Endothelial cell of umbilical vein (primary cell): ENCODE measurements around the gene ARPC5L. TPM values are rescaled to one million over a fixed set of nuclear protein-coding genes. Genes with fewer than 3 reads are reported as not detected.

Source experiments
- BruUV-seq: library from RNA; stranded (reverse); fragments of 400-500 nt; replicated peaks from 2 replicates; lab custom pipeline; 2021; lab: Mats Ljungman, UMichigan
- CTCF ChIA-PET: fragments of 300-600, 350-600 bp; sonication (Branson Sonifier 250); formaldehyde crosslinking; loops from one replicate; lab custom pipeline; 2021; ENCODE audit warnings: antibody characterized with exemption, inconsistent platforms; lab: Charles Lee
- POLR2A ChIA-PET: fragments of 300-600, 350-600 bp; sonication (Branson Sonifier 250); formaldehyde crosslinking; loops from one replicate; lab custom pipeline; 2021; ENCODE audit warnings: antibody characterized with exemption, inconsistent platforms; lab: Charles Lee
- DNase-seq: peaks from one replicate; pipeline ENCODE4 v3.0.0-alpha.2; 2011; ENCODE audit warnings: low read depth, low spot score
- FAIRE-seq: peaks from 2 replicates; lab custom pipeline; 2011; peaks lifted over from hg19 to GRCh38; lab: Jason Lieb, UNC
- H2AFZ ChIP-seq: 2 replicates; pipeline ENCODE4 v1.6.0; 2012; ENCODE audit warnings: low read depth, low read length, control low read depth, inconsistent platforms
- H3K27ac ChIP-seq: 2 replicates; pipeline ENCODE4 v1.5.1; 2011; ENCODE audit warnings: low read depth, mild to moderate bottlenecking, control low read depth, low read length, moderate library complexity; ENCODE audit not compliant: insufficient read depth
- H3K27me3 ChIP-seq, 2 experiments: 2 replicates each; pipeline versions ENCODE4 v1.6.0 to v1.6.1; 2011; ENCODE audit warnings: low read length in 2 of 2, mixed read lengths in 1 of 2; ENCODE audit not compliant: control insufficient read depth in 2 of 2, insufficient read depth in 2 of 2
- H3K36me3 ChIP-seq, 2 experiments: 2 replicates in 1 of 2; 3 replicates in 1 of 2; pipeline ENCODE4 v1.5.1; 2011; ENCODE audit warnings: low read length in 2 of 2, mild to moderate bottlenecking in 1 of 2, moderate library complexity in 1 of 2; ENCODE audit not compliant: control insufficient read depth in 2 of 2, insufficient read depth in 2 of 2; ENCODE audit errors: extremely low read depth in 1 of 2
- H3K4me1 ChIP-seq: 3 replicates; pipeline ENCODE4 v1.5.1; 2011; ENCODE audit warnings: mild to moderate bottlenecking, low read length; ENCODE audit not compliant: control insufficient read depth, insufficient read depth; ENCODE audit errors: extremely low read depth
- H3K4me2 ChIP-seq: 2 replicates; pipeline ENCODE4 v1.6.1; 2011; ENCODE audit warnings: low read length, control low read depth, mixed read lengths; ENCODE audit not compliant: insufficient read depth
- H3K4me3 ChIP-seq, 3 experiments: fragments of 200-600 bp in 1 of 3; sonication (generic), shearing (Covaris generic) in 1 of 3; replicated peaks in 1 of 3; 2 replicates each; pipeline ENCODE4 v1.5.1; 2011 to 2016; ENCODE audit warnings: control low read depth in 3 of 3, low read length in 3 of 3, mild to moderate bottlenecking in 2 of 3, inconsistent platforms in 1 of 3, low read depth in 1 of 3, moderate library complexity in 1 of 3; ENCODE audit not compliant: insufficient read depth in 1 of 3
- H3K79me2 ChIP-seq: 2 replicates; pipeline ENCODE4 v1.6.0; 2012; ENCODE audit warnings: low read length, inconsistent platforms; ENCODE audit not compliant: control insufficient read depth, insufficient read depth
- H3K9ac ChIP-seq: replicated peaks from 2 replicates; pipeline ENCODE3; 2011; ENCODE audit warnings: low read length, control low read depth; ENCODE audit not compliant: insufficient read depth; ENCODE audit errors: extremely low read depth
- H3K9me1 ChIP-seq: replicated peaks from 3 replicates; pipeline ENCODE4 v1.6.0; 2011; ENCODE audit warnings: mild to moderate bottlenecking, low read length; ENCODE audit not compliant: control insufficient read depth, insufficient read depth; ENCODE audit errors: extremely low read depth
- H3K9me3 ChIP-seq: replicated peaks from 2 replicates; pipeline ENCODE4 v1.5.1; 2012; ENCODE audit warnings: low read length, inconsistent platforms; ENCODE audit not compliant: control insufficient read depth, insufficient read depth
- H4K20me1 ChIP-seq: replicated peaks from 2 replicates; pipeline ENCODE3; 2011; ENCODE audit warnings: mild to moderate bottlenecking, low read length; ENCODE audit not compliant: control insufficient read depth, insufficient read depth; ENCODE audit errors: extremely low read depth
- CTCF ChIP-seq, 2 donors: IDR thresholded peaks; 1 replicate in 1 of 2; 2 replicates in 1 of 2; pipeline ENCODE4 v1.5.1; 2011; ENCODE audit warnings: low read length in 2 of 2, mild to moderate bottlenecking in 2 of 2, moderate library complexity in 2 of 2, control low read depth in 1 of 2, inconsistent platforms in 1 of 2, low read depth in 1 of 2; ENCODE audit not compliant: insufficient read depth in 1 of 2; ENCODE audit errors: extremely low read depth in 1 of 2
- EZH2 ChIP-seq: IDR thresholded peaks from 2 replicates; pipeline ENCODE4 v1.6.1; 2012; ENCODE audit warnings: borderline replicate concordance, low read depth, mild to moderate bottlenecking, moderate library complexity, low read length, inconsistent platforms; ENCODE audit not compliant: severe bottlenecking
- GATA2 ChIP-seq: IDR thresholded peaks from 2 replicates; pipeline ENCODE4 v1.7.0; 2011; ENCODE audit warnings: low read depth, mild to moderate bottlenecking, moderate library complexity, mixed read lengths, low read length; ENCODE audit not compliant: insufficient read length, insufficient read depth
- JUN ChIP-seq: IDR thresholded peaks from 2 replicates; pipeline ENCODE4 v1.6.1; 2011; ENCODE audit warnings: borderline replicate concordance, low read depth; ENCODE audit not compliant: insufficient read length, insufficient read depth
- MAX ChIP-seq: IDR thresholded peaks from 2 replicates; pipeline ENCODE4 v1.6.1; 2011; ENCODE audit not compliant: insufficient read depth, insufficient read length
- MYC ChIP-seq: IDR thresholded peaks from one replicate; pipeline ENCODE4 v1.6.1; 2011; ENCODE audit warnings: mild to moderate bottlenecking, low read depth, low read length
- POLR2A ChIP-seq: IDR thresholded peaks from 2 replicates; pipeline ENCODE4 v1.6.1; 2012; ENCODE audit warnings: low read depth, mild to moderate bottlenecking, control low read depth, low read length
- dilution Hi-C: fragments of 300-500 bp; cut with MboI; formaldehyde crosslinking; loops from one replicate; pipeline ENCODE4 v1.15.0; 2019; ENCODE audit warnings: low sequenced_read_pairs; ENCODE audit not compliant: extremely low pct_ligation_motif_present
- intact Hi-C: fragments of 100-400 bp; cut with micrococcal nuclease; formaldehyde crosslinking; loops from one replicate; pipeline ENCODE4 v1.10.0; 2022
- polyA plus RNA-seq, 4 experiments: library from polyadenylated mRNA; depleted of rRNA in 3 of 4; stranded (reverse) in 3 of 4; unstranded in 1 of 4; fragments of >200 nt; gene quantifications; 2 replicates each; pipeline versions ENCODE4 v1.2.1 to v1.2.3, GENCODE V29; 2011 to 2012; ENCODE audit warnings: missing spikeins in 1 of 4
- total RNA-seq: library from RNA; stranded (reverse); gene quantifications from 2 replicates; pipeline ENCODE4 v1.2.3, GENCODE V29; 2021

The ARPC5L gene
- total and polyA plus RNA-seq, 2 donors (not counting 3 experiments of a cell fraction or from before 2014, with no cell fraction given): 60.7 to 68.1 TPM

DNA sequence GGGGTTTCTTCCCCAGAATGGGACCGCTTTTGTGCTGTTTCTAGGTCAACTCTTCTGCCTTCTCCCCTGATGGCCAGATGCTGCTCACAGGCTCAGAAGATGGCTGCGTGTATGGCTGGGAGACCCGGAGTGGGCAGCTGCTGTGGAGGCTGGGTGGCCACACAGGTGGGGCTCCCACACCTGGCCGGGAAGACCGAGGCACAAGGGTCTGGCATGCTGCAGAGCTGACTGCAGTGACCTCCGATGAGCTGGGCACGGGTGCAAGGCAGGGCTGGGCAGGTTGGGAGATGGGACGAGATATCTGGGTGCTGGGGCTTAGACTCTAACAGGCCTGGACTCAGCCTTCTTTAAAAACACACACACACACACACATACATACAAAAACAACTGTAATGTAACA, 7.8 kb upstream of the ARPC5L start:
- Histone ChIP-seq H3K4me3 (no peak overlapping the region), H4K20me1 (peaks cover 3% of the 10 kb centered on the region), H3K27me3 (no peaks in the 10 kb centered on the region), H3K79me2 (peaks cover 8% of the 10 kb centered on the region), H3K4me2 (no peak overlapping the region), H3K9me1 (no peaks in the 10 kb centered on the region), H3K4me1 (peaks cover 3% of the 10 kb centered on the region), H3K36me3 (peaks cover 7 to 26% of the 10 kb centered on the region in 2 experiments), H3K27ac (no peak overlapping the region), H3K9ac (no peak overlapping the region), H3K9me3 (no peaks in the 10 kb centered on the region), H2AFZ (no peak overlapping the region)
- FAIRE-seq (no peak), DNase-seq (no peak)
- dilution Hi-C loops (no loop called here), intact Hi-C loops (no loop called here)
- no peak for TF ChIP-seq EZH2
- no peak for TF ChIP-seq MAX
- TF ChIP-seq JUN: no peak
- TF ChIP-seq CTCF (IDR thresholded peaks at IDR 0.05; ENCODE audit: extremely low read depth in 1 of 2, insufficient read depth in 1 of 2, low read depth in 1 of 2, low read length in 2 of 2): no peak
- no peak for TF ChIP-seq POLR2A
- TF ChIP-seq MYC: no peak
- TF ChIP-seq GATA2: no peak
- no TSS peak for BruUV-seq
- POLR2A ChIA-PET: interaction anchor here (1.2 to 1.7 kb wide), 2 partner anchors 7 to 82 kb away, joined by 4 to 5 read pairs; partner anchors contain the start of genes ARPC5L and RPL35
- CTCF ChIA-PET: interaction anchor here (0.9 to 15.1 kb wide), 14 partner anchors 8 to 514 kb away, joined by 3 to 967 read pairs (median 6); partner anchors contain the start of genes ARPC5L, NR6A1, OLFML2A and RPL35
